SU-DHL-6 (cell line): ENCODE data around the gene FAT1.

Experiments used
- EZH2phosphoT487 ChIP-seq: fragments of 200-600 bp; sonication (generic), shearing (Covaris generic); conservative IDR thresholded peaks from 2 replicates; pipeline ENCODE4 v1.6.1; 2018; ENCODE audit warnings: mild to moderate bottlenecking, antibody characterized with exemption, low read length, moderate library complexity, mixed read lengths
- TF ChIP-seq, protein P1 (sequence below): fragments of 200-600 bp; sonication (generic); IDR thresholded peaks from one replicate; pipeline ENCODE4 v1.5.1; 2017; ENCODE audit warnings: antibody characterized with exemption, mild to moderate bottlenecking, low read length, moderate library complexity; ENCODE audit not compliant: insufficient read depth, poor library complexity, severe bottlenecking

DNA sequence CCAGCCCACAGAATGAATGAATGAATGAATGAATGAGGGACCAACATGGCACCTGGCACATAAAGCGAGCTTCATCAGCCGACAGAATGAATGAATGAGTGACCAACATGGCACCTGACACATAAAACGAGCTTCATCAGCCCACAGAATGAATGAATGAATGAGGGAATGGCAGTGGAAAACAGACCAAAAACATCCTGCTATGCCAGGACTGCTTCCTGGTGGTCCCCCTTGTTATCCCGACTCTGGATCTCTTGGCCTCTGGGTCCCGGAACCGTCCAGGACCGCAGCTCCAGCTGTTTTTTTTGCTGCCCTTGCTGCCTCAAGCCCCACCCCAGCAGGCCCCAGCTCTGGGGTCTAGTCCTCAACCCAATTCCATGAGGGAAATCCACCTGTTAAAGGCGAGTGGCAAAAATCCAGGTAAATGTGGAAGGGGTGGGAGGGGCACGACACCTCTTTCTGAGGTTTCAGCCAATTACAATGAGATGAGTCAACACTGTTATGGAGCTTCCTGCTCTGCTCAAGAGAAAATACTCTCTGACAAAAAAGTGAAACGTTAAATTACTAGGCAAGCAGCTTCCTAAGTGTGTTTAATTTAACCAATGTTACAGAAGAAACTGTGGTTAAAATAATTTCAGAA, 96.3 kb downstream of the FAT1 start:
- TF ChIP-seq, protein P1, sequence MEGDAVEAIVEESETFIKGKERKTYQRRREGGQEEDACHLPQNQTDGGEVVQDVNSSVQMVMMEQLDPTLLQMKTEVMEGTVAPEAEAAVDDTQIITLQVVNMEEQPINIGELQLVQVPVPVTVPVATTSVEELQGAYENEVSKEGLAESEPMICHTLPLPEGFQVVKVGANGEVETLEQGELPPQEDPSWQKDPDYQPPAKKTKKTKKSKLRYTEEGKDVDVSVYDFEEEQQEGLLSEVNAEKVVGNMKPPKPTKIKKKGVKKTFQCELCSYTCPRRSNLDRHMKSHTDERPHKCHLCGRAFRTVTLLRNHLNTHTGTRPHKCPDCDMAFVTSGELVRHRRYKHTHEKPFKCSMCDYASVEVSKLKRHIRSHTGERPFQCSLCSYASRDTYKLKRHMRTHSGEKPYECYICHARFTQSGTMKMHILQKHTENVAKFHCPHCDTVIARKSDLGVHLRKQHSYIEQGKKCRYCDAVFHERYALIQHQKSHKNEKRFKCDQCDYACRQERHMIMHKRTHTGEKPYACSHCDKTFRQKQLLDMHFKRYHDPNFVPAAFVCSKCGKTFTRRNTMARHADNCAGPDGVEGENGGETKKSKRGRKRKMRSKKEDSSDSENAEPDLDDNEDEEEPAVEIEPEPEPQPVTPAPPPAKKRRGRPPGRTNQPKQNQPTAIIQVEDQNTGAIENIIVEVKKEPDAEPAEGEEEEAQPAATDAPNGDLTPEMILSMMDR: no peak
- no peak for TF ChIP-seq EZH2phosphoT487
